HepG2 (cell line): ENCODE measurements around the gene IRAK3. TPM values are rescaled to one million over a fixed set of nuclear protein-coding genes. Genes with fewer than 3 reads are reported as not detected.

Experiments
- DR1 ChIP-seq: sonication (generic); formaldehyde crosslinking; IDR thresholded peaks from 2 replicates; pipeline ENCODE4 v1.8.0; 2021; ENCODE audit warnings: mild to moderate bottlenecking, missing genetic modification reagents, inconsistent platforms
- MBNL3 ChIP-seq: fragments of 250-450 bp; sonication (Bioruptor Pico); conservative IDR thresholded peaks from 2 replicates; pipeline ENCODE4 v1.8.0; 2022; ENCODE audit warnings: mild to moderate bottlenecking, inconsistent platforms
- XBP1 ChIP-seq: sonication (generic); formaldehyde crosslinking; IDR thresholded peaks from 2 replicates; pipeline ENCODE4 v1.5.0; 2020; ENCODE audit warnings: missing genetic modification reagents
- ZFP1 ChIP-seq: IDR thresholded peaks from 2 replicates; pipeline ENCODE4 v1.6.1; 2016
- ZNF333 ChIP-seq: sonication (generic); formaldehyde crosslinking; IDR thresholded peaks from 2 replicates; pipeline ENCODE4 v1.4.0; 2020; ENCODE audit warnings: mild to moderate bottlenecking, missing genetic modification reagents, borderline replicate concordance
- polyA plus RNA-seq, 8 experiments: library from polyadenylated mRNA; depleted of rRNA in 3 of 8; stranded (reverse) in 7 of 8; unstranded in 1 of 8; fragments of >200 nt; fragmentation: Illumina TruSeq in 4 of 8; extraction: Trizol in 4 of 8; gene quantifications; 2 replicates each; pipeline versions ENCODE4 v1.2.1 to v1.2.3, GENCODE V29; 2011 to 2016; ENCODE audit warnings: low read depth in 4 of 8, missing spikeins in 1 of 8, mixed read lengths in 1 of 8; ENCODE audit not compliant: insufficient read depth in 1 of 8
- total RNA-seq, 5 experiments: library from RNA; depleted of rRNA; stranded (reverse); fragments of >200 nt; fragmentation: Illumina TruSeq; extraction: Trizol; gene quantifications; 2 replicates each; pipeline ENCODE4 v1.2.3, GENCODE V29; 2016; ENCODE audit warnings: low read depth in 1 of 5
- TF ChIP-seq, protein P1 (sequence below): sonication (generic); formaldehyde crosslinking; IDR thresholded peaks from 2 replicates; pipeline ENCODE4 v1.5.0; 2020; ENCODE audit warnings: mild to moderate bottlenecking, missing genetic modification reagents, borderline replicate concordance
- TF ChIP-seq, protein P2 (sequence below): sonication (generic); formaldehyde crosslinking; IDR thresholded peaks from 2 replicates; pipeline ENCODE4 v1.4.0; 2020; ENCODE audit warnings: mild to moderate bottlenecking, low read depth, missing genetic modification reagents
- TF ChIP-seq, protein P3 (sequence below): sonication (generic); formaldehyde crosslinking; IDR thresholded peaks from 2 replicates; pipeline ENCODE4 v1.4.0; 2020; ENCODE audit warnings: mild to moderate bottlenecking, missing genetic modification reagents, borderline replicate concordance
- TF ChIP-seq, protein P4 (sequence below): sonication (generic); formaldehyde crosslinking; IDR thresholded peaks from 2 replicates; pipeline ENCODE4 v1.4.0; 2020; ENCODE audit warnings: mild to moderate bottlenecking, missing genetic modification reagents
- TF ChIP-seq, protein P5 (sequence below): sonication (generic); formaldehyde crosslinking; IDR thresholded peaks from 2 replicates; pipeline ENCODE4 v1.5.0; 2020; ENCODE audit warnings: missing genetic modification reagents
- TF ChIP-seq, protein P6 (sequence below): sonication (generic); formaldehyde crosslinking; IDR thresholded peaks from 2 replicates; pipeline ENCODE4 v1.4.0; 2020; ENCODE audit warnings: missing genetic modification reagents
- TF ChIP-seq, protein P7 (sequence below): sonication (generic); formaldehyde crosslinking; IDR thresholded peaks from 2 replicates; pipeline ENCODE4 v1.8.1; 2023; ENCODE audit warnings: missing genetic modification reagents, mild to moderate bottlenecking, borderline replicate concordance

IRAK3 gene
- total and polyA plus RNA-seq, 2 of the 13 experiments (the other 11 are each of a cell fraction or from before 2014, with no cell fraction given): 0.01 TPM; not detected in 1

DNA sequence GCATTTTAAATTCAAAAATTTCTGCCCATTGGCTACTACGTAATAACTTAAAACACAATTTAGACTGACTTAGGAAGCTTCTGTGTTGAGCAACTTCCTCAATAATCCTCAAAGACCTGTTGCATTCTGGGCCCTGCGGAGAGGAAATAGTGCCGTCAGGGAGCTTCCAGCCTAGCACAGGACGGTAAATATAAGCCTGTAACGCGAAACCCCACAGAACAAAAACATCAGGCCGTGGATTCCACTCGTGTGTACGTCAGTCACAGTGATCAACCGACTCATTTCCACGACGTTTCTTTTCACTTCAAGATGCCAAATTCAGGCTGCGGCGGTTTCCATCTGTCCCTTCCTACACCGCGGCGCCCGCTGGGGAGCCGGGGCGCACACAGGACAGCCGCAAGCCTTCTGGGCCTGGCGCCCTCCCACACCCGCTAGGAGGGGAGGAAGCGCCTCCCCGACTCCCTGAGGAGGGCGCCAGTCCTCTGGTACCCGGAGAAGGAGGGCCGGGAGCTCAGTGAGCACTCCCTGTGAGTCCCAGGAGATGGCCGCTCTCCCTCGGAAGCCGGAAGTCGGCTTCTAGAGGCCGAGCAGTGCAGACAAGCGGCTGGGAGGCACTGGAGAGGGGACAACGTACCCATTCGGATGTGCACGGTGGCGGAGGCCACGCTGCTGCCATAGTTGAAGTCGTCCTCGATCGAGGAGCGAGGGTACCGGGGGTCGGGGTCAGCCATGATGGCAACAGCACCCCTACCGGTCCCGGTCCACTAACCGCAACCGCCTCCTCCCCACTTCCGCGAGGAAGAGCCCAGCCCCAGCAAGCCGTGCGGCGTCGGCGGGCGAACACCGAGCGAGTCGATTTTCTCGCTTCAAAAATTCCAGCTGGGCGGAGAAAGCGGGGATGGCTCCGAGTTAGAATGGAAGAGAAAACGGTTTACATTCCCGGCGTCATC is 19.5 kb upstream of the IRAK3 start, which contains the start of gene TMBIM4 (continued):
- TF ChIP-seq DR1: peak; percentile 69; the same call in 1 of the 2 replicates
- TF ChIP-seq, protein P1, sequence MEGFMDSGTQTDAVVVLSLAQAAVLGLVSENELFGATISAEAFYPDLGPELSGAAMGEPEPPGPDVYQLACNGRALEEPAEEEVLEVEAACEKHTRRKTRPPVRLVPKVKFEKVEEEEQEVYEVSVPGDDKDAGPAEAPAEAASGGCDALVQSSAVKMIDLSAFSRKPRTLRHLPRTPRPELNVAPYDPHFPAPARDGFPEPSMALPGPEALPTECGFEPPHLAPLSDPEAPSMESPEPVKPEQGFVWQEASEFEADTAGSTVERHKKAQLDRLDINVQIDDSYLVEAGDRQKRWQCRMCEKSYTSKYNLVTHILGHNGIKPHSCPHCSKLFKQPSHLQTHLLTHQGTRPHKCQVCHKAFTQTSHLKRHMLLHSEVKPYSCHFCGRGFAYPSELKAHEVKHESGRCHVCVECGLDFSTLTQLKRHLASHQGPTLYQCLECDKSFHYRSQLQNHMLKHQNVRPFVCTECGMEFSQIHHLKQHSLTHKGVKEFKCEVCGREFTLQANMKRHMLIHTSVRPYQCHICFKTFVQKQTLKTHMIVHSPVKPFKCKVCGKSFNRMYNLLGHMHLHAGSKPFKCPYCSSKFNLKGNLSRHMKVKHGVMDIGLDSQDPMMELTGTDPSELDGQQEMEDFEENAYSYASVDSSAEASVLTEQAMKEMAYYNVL (CRISPR knock-in tag): peak; percentile 87
- TF ChIP-seq, protein P2, sequence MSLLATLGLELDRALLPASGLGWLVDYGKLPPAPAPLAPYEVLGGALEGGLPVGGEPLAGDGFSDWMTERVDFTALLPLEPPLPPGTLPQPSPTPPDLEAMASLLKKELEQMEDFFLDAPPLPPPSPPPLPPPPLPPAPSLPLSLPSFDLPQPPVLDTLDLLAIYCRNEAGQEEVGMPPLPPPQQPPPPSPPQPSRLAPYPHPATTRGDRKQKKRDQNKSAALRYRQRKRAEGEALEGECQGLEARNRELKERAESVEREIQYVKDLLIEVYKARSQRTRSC (CRISPR knock-in tag): 0 out of 2 replicates have a peak, but pooled peaks have one; percentile 46
- TF ChIP-seq, protein P3, sequence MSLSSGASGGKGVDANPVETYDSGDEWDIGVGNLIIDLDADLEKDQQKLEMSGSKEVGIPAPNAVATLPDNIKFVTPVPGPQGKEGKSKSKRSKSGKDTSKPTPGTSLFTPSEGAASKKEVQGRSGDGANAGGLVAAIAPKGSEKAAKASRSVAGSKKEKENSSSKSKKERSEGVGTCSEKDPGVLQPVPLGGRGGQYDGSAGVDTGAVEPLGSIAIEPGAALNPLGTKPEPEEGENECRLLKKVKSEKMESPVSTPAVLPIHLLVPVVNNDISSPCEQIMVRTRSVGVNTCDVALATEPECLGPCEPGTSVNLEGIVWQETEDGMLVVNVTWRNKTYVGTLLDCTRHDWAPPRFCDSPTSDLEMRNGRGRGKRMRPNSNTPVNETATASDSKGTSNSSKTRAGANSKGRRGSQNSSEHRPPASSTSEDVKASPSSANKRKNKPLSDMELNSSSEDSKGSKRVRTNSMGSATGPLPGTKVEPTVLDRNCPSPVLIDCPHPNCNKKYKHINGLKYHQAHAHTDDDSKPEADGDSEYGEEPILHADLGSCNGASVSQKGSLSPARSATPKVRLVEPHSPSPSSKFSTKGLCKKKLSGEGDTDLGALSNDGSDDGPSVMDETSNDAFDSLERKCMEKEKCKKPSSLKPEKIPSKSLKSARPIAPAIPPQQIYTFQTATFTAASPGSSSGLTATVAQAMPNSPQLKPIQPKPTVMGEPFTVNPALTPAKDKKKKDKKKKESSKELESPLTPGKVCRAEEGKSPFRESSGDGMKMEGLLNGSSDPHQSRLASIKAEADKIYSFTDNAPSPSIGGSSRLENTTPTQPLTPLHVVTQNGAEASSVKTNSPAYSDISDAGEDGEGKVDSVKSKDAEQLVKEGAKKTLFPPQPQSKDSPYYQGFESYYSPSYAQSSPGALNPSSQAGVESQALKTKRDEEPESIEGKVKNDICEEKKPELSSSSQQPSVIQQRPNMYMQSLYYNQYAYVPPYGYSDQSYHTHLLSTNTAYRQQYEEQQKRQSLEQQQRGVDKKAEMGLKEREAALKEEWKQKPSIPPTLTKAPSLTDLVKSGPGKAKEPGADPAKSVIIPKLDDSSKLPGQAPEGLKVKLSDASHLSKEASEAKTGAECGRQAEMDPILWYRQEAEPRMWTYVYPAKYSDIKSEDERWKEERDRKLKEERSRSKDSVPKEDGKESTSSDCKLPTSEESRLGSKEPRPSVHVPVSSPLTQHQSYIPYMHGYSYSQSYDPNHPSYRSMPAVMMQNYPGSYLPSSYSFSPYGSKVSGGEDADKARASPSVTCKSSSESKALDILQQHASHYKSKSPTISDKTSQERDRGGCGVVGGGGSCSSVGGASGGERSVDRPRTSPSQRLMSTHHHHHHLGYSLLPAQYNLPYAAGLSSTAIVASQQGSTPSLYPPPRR (CRISPR knock-in tag): no peak; the same call in none of the 2 replicates
- peak; percentile 45; the same call in 1 of the 2 replicates for TF ChIP-seq ZNF333
- TF ChIP-seq, protein P4, sequence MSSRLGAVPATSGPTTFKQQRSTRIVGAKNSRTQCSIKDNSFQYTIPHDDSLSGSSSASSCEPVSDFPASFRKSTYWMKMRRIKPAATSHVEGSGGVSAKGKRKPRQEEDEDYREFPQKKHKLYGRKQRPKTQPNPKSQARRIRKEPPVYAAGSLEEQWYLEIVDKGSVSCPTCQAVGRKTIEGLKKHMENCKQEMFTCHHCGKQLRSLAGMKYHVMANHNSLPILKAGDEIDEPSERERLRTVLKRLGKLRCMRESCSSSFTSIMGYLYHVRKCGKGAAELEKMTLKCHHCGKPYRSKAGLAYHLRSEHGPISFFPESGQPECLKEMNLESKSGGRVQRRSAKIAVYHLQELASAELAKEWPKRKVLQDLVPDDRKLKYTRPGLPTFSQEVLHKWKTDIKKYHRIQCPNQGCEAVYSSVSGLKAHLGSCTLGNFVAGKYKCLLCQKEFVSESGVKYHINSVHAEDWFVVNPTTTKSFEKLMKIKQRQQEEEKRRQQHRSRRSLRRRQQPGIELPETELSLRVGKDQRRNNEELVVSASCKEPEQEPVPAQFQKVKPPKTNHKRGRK (CRISPR knock-in tag): no peak
- no peak for TF ChIP-seq MBNL3 (CRISPR knock-in tag)
- TF ChIP-seq ZFP1 (CRISPR knock-in tag): 0 out of 2 replicates have a peak, but pooled peaks have one; percentile 32
- TF ChIP-seq, protein P5, sequence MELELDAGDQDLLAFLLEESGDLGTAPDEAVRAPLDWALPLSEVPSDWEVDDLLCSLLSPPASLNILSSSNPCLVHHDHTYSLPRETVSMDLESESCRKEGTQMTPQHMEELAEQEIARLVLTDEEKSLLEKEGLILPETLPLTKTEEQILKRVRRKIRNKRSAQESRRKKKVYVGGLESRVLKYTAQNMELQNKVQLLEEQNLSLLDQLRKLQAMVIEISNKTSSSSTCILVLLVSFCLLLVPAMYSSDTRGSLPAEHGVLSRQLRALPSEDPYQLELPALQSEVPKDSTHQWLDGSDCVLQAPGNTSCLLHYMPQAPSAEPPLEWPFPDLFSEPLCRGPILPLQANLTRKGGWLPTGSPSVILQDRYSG: no peak
- TF ChIP-seq, protein P6, sequence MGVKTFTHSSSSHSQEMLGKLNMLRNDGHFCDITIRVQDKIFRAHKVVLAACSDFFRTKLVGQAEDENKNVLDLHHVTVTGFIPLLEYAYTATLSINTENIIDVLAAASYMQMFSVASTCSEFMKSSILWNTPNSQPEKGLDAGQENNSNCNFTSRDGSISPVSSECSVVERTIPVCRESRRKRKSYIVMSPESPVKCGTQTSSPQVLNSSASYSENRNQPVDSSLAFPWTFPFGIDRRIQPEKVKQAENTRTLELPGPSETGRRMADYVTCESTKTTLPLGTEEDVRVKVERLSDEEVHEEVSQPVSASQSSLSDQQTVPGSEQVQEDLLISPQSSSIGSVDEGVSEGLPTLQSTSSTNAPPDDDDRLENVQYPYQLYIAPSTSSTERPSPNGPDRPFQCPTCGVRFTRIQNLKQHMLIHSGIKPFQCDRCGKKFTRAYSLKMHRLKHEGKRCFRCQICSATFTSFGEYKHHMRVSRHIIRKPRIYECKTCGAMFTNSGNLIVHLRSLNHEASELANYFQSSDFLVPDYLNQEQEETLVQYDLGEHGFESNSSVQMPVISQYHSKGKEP (CRISPR knock-in tag): no peak
- no peak for TF ChIP-seq XBP1 (CRISPR knock-in tag)
- TF ChIP-seq, protein P7, sequence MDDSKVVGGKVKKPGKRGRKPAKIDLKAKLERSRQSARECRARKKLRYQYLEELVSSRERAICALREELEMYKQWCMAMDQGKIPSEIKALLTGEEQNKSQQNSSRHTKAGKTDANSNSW (CRISPR knock-in tag): peak; percentile 55; the same call in 1 of the 2 replicates
